Measurements from ENCODE around the gene EFCC1. TPM values are rescaled to one million over a fixed set of nuclear protein-coding genes. Genes with fewer than 3 reads are reported as not detected.
A peak's percentile ranks its signal among the peaks of the same experiment; 100 is the strongest.

The EFCC1 gene
- total RNA-seq, 4 donors from 2014 or later = 0.75 to 2.2 (median 1.7) TPM

DNA sequence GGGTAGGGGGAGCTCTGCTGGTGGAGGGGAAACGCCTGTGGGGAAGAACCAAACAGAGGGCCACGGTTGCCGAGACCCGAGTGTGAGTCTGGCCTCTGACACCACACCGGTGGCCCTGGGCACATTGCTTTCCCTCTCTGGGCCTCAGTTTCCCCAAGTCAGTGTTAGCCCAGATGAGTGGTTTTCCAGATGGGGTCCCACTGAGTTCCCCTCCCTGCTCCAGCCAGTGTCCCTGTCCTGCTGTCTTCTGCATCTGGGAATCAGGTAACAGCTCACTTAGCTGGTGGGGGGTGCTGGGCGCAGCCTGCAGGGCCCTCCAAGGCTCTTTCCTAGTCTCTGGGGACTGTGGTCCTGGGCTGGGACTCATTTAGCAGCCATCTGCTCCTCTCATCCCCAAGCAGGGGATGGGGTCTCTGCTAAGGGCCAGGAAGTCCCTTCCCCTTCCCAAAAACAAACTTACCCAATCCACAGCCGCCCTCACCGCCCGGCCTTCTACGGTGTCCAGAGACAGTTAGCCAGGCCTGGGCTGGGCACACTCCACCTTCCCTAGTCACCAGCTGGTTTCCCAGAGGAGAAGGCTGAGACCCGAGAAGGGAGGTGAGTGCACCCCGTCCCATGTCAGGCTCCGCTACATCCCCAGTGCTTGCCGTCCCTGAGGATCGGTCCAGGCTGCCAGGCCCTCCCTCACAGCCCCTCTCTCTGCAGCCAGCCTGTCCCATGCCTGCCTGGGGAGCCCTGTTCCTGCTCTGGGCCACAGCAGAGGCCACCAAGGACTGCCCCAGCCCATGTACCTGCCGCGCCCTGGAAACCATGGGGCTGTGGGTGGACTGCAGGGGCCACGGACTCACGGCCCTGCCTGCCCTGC lies 60.2 kb downstream of the EFCC1 start:
- no peak for TF ChIP-seq EP300 (IDR thresholded peaks at IDR 0.05; ENCODE audit: low read depth)
- H3K4me3 ChIP-seq = no peak overlapping the region
- in situ Hi-C loops (cut with MboI; ENCODE audit: low pct_ligation_motif_present in 1 of 4, low pct_unique_long_range_greater_than_20kb in 1 of 4, low sequenced_read_pairs in 3 of 4) = no loop called here
- 95% methylated on average over 16 of the region's 19 CpGs; no CpG with 5 or more reads in 1 of the 2 donors for WGBS, 2 donors (ENCODE audit: low coverage in 1 of 2)
- H3K27ac ChIP-seq = peak overlapping the region in 1 of 4 donors; percentile 94
- H3K9me3 ChIP-seq = no peaks in the 10 kb centered on the region
- H3K4me1 ChIP-seq = peaks cover 12 to 62% (median 40%) of the 10 kb centered on the region in 4 donors
- no peaks in the 10 kb centered on the region for H3K36me3 ChIP-seq
- no peak for DNase-seq
- intact Hi-C loops (cut with DNase I; ENCODE audit: low total_unique reads) = no loop called here
- no peaks in the 10 kb centered on the region for H3K27me3 ChIP-seq

DNA sequence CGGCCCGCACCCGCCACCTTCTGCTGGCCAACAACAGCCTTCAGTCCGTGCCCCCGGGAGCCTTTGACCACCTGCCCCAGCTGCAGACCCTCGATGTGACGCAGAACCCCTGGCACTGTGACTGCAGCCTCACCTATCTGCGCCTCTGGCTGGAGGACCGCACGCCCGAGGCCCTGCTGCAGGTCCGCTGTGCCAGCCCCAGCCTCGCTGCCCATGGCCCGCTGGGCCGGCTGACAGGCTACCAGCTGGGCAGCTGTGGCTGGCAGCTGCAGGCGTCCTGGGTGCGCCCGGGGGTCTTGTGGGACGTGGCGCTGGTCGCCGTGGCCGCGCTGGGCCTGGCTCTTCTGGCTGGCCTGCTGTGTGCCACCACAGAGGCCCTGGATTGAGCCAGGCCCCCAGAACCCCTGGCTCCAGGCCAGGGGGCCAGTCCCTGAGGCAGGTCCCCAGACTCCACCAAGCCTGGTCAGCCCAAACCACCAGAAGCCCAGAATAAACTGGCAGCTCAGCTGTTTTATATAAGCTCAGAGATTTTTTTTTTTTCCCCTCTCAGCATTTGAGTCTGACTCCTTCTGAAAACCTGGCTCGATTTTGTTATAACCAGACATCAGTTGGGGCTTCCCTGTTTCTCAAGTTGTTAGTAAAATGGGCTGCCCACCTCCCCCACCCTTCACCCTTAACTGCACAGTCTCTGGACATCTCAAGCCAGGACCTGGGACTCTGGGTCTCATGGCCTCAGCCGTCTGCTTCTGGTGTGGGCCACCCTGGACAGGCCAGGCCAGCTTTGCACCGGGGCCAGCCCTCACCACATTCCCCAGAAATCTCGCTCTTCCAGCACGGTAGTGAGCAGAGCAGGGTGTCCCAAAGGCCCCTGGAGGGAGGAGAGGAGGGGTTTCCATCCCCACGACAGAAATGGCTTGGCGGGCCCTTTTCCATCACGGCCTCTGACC lies 61.1 kb downstream of the EFCC1 start:
- in situ Hi-C loops (cut with MboI; ENCODE audit: low pct_ligation_motif_present in 1 of 4, low pct_unique_long_range_greater_than_20kb in 1 of 4, low sequenced_read_pairs in 3 of 4) = no loop called here
- DNase-seq = no peak
- peaks cover 12 to 62% (median 38%) of the 10 kb centered on the region in 4 donors for H3K4me1 ChIP-seq
- H3K9me3 ChIP-seq = no peaks in the 10 kb centered on the region
- peak overlapping the region in 3 of 4 donors; percentile 83 to 94 (median 87) for H3K27ac ChIP-seq
- intact Hi-C loops (cut with DNase I; ENCODE audit: low total_unique reads) = no loop called here
- TF ChIP-seq POLR2A (IDR thresholded peaks at IDR 0.05) (no peak), POLR2AphosphoS5 (IDR thresholded peaks at IDR 0.05) (no peak), EP300 (IDR thresholded peaks at IDR 0.05; ENCODE audit: low read depth) (no peak)
- TF ChIP-seq, protein P1, sequence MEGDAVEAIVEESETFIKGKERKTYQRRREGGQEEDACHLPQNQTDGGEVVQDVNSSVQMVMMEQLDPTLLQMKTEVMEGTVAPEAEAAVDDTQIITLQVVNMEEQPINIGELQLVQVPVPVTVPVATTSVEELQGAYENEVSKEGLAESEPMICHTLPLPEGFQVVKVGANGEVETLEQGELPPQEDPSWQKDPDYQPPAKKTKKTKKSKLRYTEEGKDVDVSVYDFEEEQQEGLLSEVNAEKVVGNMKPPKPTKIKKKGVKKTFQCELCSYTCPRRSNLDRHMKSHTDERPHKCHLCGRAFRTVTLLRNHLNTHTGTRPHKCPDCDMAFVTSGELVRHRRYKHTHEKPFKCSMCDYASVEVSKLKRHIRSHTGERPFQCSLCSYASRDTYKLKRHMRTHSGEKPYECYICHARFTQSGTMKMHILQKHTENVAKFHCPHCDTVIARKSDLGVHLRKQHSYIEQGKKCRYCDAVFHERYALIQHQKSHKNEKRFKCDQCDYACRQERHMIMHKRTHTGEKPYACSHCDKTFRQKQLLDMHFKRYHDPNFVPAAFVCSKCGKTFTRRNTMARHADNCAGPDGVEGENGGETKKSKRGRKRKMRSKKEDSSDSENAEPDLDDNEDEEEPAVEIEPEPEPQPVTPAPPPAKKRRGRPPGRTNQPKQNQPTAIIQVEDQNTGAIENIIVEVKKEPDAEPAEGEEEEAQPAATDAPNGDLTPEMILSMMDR (IDR thresholded peaks at IDR 0.05) = no peak
- H3K4me3 ChIP-seq = no peak overlapping the region
- H3K27me3 ChIP-seq = no peaks in the 10 kb centered on the region
- WGBS, 2 donors (ENCODE audit: low coverage in 1 of 2) = 62 to 84% methylated on average over 3 to 24 of the region's 32 CpGs
- no peaks in the 10 kb centered on the region for H3K36me3 ChIP-seq

DNA sequence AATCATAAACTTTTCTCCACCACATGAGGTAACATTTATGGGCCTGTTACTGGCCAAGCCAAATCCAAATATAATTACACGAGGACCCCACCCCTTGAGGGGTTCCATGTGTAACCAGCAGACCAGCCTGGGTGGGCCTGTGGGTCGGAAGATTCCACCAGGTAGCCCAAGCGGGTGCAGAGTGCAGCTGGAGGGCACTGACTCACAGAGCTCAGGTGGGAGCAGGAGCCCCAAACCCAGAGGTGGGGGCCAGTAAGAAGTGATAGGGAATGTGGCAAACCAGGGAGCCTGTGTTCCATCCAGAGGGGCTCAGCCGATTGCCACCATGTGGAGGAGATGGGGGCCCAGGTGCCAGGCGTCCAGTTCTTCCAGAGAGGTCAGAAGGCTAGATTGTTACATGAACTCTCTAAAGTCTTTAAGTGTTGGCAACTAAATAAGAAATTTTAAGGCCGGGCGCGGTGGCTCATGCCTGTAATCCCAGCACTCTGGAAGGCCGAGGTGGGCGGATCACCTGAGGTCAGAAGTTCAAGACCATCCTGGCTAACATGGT lies 62.1 kb downstream of the EFCC1 start:
- in situ Hi-C loops (cut with MboI; ENCODE audit: low pct_ligation_motif_present in 1 of 4, low pct_unique_long_range_greater_than_20kb in 1 of 4, low sequenced_read_pairs in 3 of 4) = no loop called here

DNA sequence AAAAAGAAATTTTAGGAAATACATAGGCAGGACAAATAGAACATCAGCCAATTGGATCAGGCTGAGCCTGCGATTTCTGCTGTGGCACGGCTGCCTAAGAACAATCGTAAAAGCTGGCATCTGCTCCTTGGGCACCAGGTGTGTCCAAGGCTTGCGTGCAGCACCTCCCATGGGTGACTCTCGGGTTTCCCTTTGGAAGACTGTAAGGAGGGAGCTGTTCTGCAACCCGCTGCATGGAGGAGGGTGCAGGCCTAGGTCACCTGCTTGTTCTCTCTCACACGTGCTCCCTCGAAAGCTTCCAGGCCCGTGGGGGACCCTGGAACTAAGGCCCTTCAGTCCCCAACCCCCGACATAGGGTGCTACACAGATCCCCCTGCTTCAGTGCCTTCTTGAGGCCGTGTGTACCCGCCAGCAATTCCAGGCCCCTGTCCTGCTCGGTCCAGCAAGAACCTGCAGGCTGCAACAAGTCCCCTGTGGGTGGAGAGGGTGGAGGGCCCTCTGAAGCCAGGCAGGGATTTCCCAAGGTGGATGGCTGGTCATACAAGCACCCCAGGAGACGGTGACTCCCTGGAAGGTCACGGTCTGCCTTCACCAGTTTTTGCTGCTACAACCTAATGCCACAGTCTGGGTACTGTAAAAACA lies 62.9 kb downstream of the EFCC1 start:
- peaks cover 4 to 61% (median 41%) of the 10 kb centered on the region in 4 donors for H3K4me1 ChIP-seq
- TF ChIP-seq, protein P1 (IDR thresholded peaks at IDR 0.05) = peak in 1 of 5 experiments; percentile 5
- TF ChIP-seq POLR2AphosphoS5 (IDR thresholded peaks at IDR 0.05) (peak in 2 of 3 donors; percentile 35 to 52), POLR2A (IDR thresholded peaks at IDR 0.05) (no peak)
- H3K27me3 ChIP-seq = no peaks in the 10 kb centered on the region
- no peak overlapping the region for H3K4me3 ChIP-seq
- no peaks in the 10 kb centered on the region for H3K9me3 ChIP-seq
- intact Hi-C loops (cut with DNase I; ENCODE audit: low total_unique reads) (no loop called here), in situ Hi-C loops (cut with MboI; ENCODE audit: low pct_ligation_motif_present in 1 of 4, low pct_unique_long_range_greater_than_20kb in 1 of 4, low sequenced_read_pairs in 3 of 4) (no loop called here)
- H3K36me3 ChIP-seq = no peaks in the 10 kb centered on the region
- WGBS, 2 donors (ENCODE audit: low coverage in 1 of 2) = 47 to 63% methylated on average over 3 to 15 of the region's 15 CpGs
- peak; percentile 69 for DNase-seq
- H3K27ac ChIP-seq = peak overlapping the region; percentile 83 to 94 (median 88)

More for the DNA sequence above, 62.1 kb downstream of the EFCC1 start:
- intact Hi-C loops (cut with DNase I; ENCODE audit: low total_unique reads) = no loop called here
- TF ChIP-seq EP300 (IDR thresholded peaks at IDR 0.05; ENCODE audit: low read depth) (no peak), POLR2A (IDR thresholded peaks at IDR 0.05) (no peak)
- TF ChIP-seq, protein P1 (IDR thresholded peaks at IDR 0.05) = no peak
- no peak overlapping the region for H3K4me3 ChIP-seq
- H3K9me3 ChIP-seq = no peaks in the 10 kb centered on the region
- no peak for DNase-seq
- no peaks in the 10 kb centered on the region for H3K27me3 ChIP-seq
- H3K4me1 ChIP-seq = peaks cover 11 to 62% (median 41%) of the 10 kb centered on the region in 4 donors
- H3K36me3 ChIP-seq = no peaks in the 10 kb centered on the region
- peak overlapping the region; percentile 83 to 94 (median 88) for H3K27ac ChIP-seq
- 71 to 85% methylated on average over 4 to 10 of the region's 10 CpGs for WGBS, 2 donors (ENCODE audit: low coverage in 1 of 2)

Measured in transverse colon (tissue), 4 donors.